Transverse colon (tissue), 4 donors: ENCODE results near the gene CCT6A. TPM values are rescaled to one million over a fixed set of nuclear protein-coding genes. Genes with fewer than 3 reads are reported as not detected.
"Not testable (repeated sequence)": the region's sequence is repeated elsewhere in the genome, so short reads cannot be mapped to it uniquely, and the experiment has no call there.

Experiments
- DNase-seq: peaks from one replicate; pipeline ENCODE4 v3.0.0-alpha.2; 2019
- H3K27ac ChIP-seq, 4 donors: fragments of 200-600 bp; sonication (generic); 2 replicates each; pipeline ENCODE4 v1.5.1; 2016 to 2018; ENCODE audit warnings: inconsistent platforms in 4 of 4
- H3K27me3 ChIP-seq: fragments of 200-600 bp; sonication (generic); 2 replicates; pipeline ENCODE4 v1.5.1; 2017; ENCODE audit warnings: inconsistent platforms
- H3K36me3 ChIP-seq, 4 donors: fragments of 200-600 bp; sonication (generic); 2 replicates each; pipeline ENCODE4 v1.5.1; 2017 to 2019; ENCODE audit warnings: inconsistent platforms in 4 of 4
- H3K4me1 ChIP-seq, 4 donors: fragments of 200-600 bp; sonication (generic); 2 replicates each; pipeline ENCODE4 v1.5.1; 2017 to 2020; ENCODE audit warnings: inconsistent platforms in 4 of 4
- H3K4me3 ChIP-seq, 4 donors: fragments of 200-600 bp; sonication (generic); 1 replicate in 1 of 4; 2 replicates in 3 of 4; pipeline versions ENCODE4 v1.5.1 to v1.6.1; 2017 to 2019; ENCODE audit warnings: inconsistent platforms in 4 of 4
- H3K9me3 ChIP-seq, 2 donors: fragments of 200-600 bp; sonication (generic); 2 replicates each; pipeline ENCODE4 v1.5.1; 2017 to 2019; ENCODE audit warnings: inconsistent platforms in 2 of 2
- EP300 ChIP-seq: sonication (generic); formaldehyde crosslinking; IDR thresholded peaks from one replicate; pipeline ENCODE4 v1.6.1; 2017; ENCODE audit warnings: antibody characterized with exemption, low read depth
- POLR2A ChIP-seq: fragments of 450-650 bp; IDR thresholded peaks from one replicate; pipeline ENCODE4 v1.6.1; 2016; ENCODE audit warnings: antibody characterized with exemption, mild to moderate bottlenecking, moderate library complexity
- POLR2AphosphoS5 ChIP-seq, 3 donors: sonication (generic); formaldehyde crosslinking; IDR thresholded peaks; one replicate each; pipeline ENCODE4 v1.6.1; 2016; ENCODE audit warnings: antibody characterized with exemption in 3 of 3
- WGBS, 2 donors: methylation state at CpG; one replicate each; pipeline ENCODE4 v1.1.5; 2018; ENCODE audit warnings: low coverage in 1 of 2; 5-methylcytosine and 5-hydroxymethylcytosine counted together
- in situ Hi-C, 4 donors: fragments of 200-750 bp; cut with MboI; loops; one replicate each; pipeline versions ENCODE4 v1.15.0 to v1.15.1; 2017; ENCODE audit warnings: low sequenced_read_pairs in 3 of 4, low pct_ligation_motif_present in 1 of 4, low pct_unique_long_range_greater_than_20kb in 1 of 4
- intact Hi-C: fragments of 100-400 bp; cut with DNase I; formaldehyde crosslinking; loops from one replicate; pipeline ENCODE4 v1.15.1; 2023; ENCODE audit warnings: low total_unique reads
- total RNA-seq, 4 donors: library from RNA; depleted of rRNA; stranded (reverse); fragments of >200 nt; gene quantifications; one replicate each; pipeline ENCODE4 v1.1.0, GENCODE V29; 2016
- TF ChIP-seq, protein P1 (sequence below), 5 experiments: fragments of 200-600 bp in 3 of 5; fragments of 450-650 bp in 2 of 5; sonication (generic) in 3 of 5; IDR thresholded peaks; 1 replicate in 2 of 5; 2 replicates in 3 of 5; pipeline ENCODE4 v1.5.1; 2016 to 2017; ENCODE audit warnings: antibody characterized with exemption in 5 of 5, inconsistent platforms in 3 of 5, mild to moderate bottlenecking in 2 of 5, moderate library complexity in 1 of 5

The CCT6A gene
- total RNA-seq, 4 donors from 2014 or later: 47.9 to 92.9 (median 70.9) TPM

DNA sequence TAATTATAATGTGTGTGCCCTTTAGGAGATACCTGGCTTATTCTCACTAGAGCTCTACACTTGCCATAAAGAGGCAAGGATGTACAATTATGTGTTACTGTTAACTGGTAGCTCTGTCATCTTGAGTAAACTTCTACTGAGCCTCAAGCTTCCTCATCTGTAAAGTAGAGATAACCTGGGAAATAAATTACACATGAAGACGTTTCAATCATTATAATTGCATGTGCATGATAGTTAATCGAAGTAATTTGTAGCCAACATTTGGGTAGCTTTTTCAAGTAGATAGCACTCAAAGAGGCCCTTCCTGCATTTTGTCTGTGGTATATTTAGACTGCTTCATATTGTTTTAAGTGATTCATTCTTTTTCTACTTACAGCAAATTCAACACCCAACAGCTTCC, 2.4 kb downstream of the CCT6A start:
- in situ Hi-C loops: no loop called here
- no peak for TF ChIP-seq EP300
- TF ChIP-seq, protein P1, sequence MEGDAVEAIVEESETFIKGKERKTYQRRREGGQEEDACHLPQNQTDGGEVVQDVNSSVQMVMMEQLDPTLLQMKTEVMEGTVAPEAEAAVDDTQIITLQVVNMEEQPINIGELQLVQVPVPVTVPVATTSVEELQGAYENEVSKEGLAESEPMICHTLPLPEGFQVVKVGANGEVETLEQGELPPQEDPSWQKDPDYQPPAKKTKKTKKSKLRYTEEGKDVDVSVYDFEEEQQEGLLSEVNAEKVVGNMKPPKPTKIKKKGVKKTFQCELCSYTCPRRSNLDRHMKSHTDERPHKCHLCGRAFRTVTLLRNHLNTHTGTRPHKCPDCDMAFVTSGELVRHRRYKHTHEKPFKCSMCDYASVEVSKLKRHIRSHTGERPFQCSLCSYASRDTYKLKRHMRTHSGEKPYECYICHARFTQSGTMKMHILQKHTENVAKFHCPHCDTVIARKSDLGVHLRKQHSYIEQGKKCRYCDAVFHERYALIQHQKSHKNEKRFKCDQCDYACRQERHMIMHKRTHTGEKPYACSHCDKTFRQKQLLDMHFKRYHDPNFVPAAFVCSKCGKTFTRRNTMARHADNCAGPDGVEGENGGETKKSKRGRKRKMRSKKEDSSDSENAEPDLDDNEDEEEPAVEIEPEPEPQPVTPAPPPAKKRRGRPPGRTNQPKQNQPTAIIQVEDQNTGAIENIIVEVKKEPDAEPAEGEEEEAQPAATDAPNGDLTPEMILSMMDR (IDR thresholded peaks at IDR 0.05): no peak
- no peak for TF ChIP-seq POLR2AphosphoS5 (IDR thresholded peaks at IDR 0.05)
- no peak for TF ChIP-seq POLR2A

DNA sequence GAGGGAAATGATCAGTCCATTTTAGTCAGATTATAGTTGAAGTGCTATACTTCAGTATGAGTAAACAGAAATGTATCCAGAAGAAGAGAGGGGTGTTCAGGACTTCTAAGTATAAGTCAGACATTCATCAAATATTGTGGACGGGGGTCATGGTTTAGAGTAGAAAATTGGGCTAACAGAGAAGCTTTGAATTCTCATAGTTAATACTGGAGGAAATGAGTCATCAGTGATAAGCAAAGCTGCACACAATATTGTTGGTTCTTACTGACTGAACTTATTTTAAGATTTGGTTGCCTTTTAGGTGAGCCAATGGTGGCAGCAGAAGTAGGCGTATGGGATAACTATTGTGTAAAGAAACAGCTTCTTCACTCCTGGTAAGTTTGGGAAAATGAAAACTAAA, 10.8 kb downstream of the CCT6A start:
- H3K27me3 ChIP-seq: no peaks in the 10 kb centered on the region
- peaks cover 0 to 42% (median 22%) of the 10 kb centered on the region in 4 donors for H3K36me3 ChIP-seq
- H3K9me3 ChIP-seq: no peaks in the 10 kb centered on the region
- peaks cover 4 to 16% (median 10%) of the 10 kb centered on the region in 4 donors for H3K4me1 ChIP-seq
- intact Hi-C loops: no loop called here
- 77 to 90% methylated on average over 2 of the region's 2 CpGs for WGBS, 2 donors
- peak overlapping the region in 1 of 4 donors; percentile 91 for H3K27ac ChIP-seq
- in situ Hi-C loops: no loop called here
- no peak for DNase-seq
- no peak for TF ChIP-seq POLR2AphosphoS5 (IDR thresholded peaks at IDR 0.05)
- TF ChIP-seq POLR2A: no peak
- TF ChIP-seq EP300: no peak
- TF ChIP-seq, protein P1 (IDR thresholded peaks at IDR 0.05): no peak
- H3K4me3 ChIP-seq: no peak overlapping the region

More for the DNA sequence above, 2.4 kb downstream of the CCT6A start:
- Histone ChIP-seq H3K27ac (no peak overlapping the region), H3K36me3 (peaks cover 0 to 45% (median 19%) of the 10 kb centered on the region in 4 donors), H3K27me3 (no peaks in the 10 kb centered on the region), H3K9me3 (no peaks in the 10 kb centered on the region), H3K4me1 (peaks cover 11 to 38% (median 23%) of the 10 kb centered on the region in 4 donors), H3K4me3 (no peak overlapping the region)
- 69 to 84% methylated on average over 2 of the region's 2 CpGs for WGBS, 2 donors
- DNase-seq: no peak
- intact Hi-C loops: no loop called here

DNA sequence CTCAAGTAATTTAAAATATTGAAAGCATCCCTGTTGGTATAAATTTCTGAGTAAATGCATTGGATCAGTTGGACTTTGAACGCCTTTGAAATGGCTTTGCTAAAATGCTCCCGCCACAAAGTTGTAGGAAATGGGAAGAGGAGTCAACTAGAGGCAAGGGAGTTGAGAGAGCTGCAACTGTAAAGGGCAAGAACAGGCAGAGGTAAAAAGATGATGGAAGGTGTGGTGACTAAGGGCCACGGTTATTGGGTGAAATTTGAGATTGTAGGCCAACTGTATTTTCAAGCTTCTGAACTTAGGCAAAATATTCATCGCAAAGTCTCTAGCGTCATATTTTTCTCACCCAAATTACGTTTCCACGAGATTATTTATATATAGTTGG, 11.9 kb downstream of the CCT6A start:
- peak overlapping the region in 3 of 4 donors; percentile 58 to 72 (median 68) for H3K4me3 ChIP-seq
- WGBS, 2 donors: 60 to 67% methylated on average over 7 of the region's 7 CpGs
- H3K36me3 ChIP-seq: peaks cover 0 to 32% (median 16%) of the 10 kb centered on the region in 4 donors
- DNase-seq: no peak
- peaks cover 4 to 16% (median 10%) of the 10 kb centered on the region in 4 donors for H3K4me1 ChIP-seq
- no peaks in the 10 kb centered on the region for H3K27me3 ChIP-seq
- intact Hi-C loops: no loop called here
- TF ChIP-seq POLR2A (no peak), POLR2AphosphoS5 (IDR thresholded peaks at IDR 0.05) (no peak), EP300 (no peak)
- TF ChIP-seq, protein P1 (IDR thresholded peaks at IDR 0.05): no peak
- in situ Hi-C loops: no loop called here
- H3K27ac ChIP-seq: peak overlapping the region; percentile 90 to 94 (median 92)
- H3K9me3 ChIP-seq: no peaks in the 10 kb centered on the region

DNA sequence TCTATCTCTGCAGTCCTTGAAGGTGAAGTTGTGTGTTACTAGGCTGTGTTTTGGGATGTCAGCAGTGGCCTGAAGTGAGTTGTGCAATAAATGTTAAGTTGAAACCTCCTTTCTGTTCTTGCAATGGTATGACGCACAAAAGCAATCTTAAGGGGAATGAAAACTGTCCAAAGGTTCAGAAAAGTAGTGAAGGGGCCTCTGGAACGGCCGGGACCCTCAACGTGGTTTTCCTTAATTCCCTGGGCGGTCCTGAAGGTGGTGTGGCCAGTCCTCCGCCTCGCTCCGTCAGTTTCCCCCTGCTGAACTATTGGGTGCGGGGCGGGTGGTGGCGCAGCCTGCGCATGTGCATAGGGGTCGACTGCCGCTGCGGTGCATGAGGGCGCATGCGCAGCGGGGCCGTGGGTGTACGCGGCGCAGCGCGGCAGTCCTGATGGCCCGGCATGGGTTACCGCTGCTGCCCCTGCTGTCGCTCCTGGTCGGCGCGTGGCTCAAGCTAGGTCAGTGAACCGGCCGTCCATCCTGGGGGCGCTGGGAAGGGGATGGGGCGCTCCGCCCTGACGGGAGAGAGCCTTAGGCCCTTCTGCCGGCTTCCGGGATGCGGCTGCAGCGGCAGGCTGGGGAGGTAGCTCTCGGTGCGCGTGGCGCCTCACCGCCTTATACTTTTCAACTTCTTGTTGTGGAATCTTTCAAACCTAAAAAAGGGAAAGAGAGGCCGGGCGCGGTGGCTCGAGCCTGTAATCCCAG, 12.5 kb downstream of the CCT6A start, which contains the start of gene SUMF2:
TSS of gene SUMF2 (plus strand) at position 405 of the 744 bp plus-strand sequence. CDS start at position 431, 26 bp downstream.
- in situ Hi-C loops (no loop called here), intact Hi-C loops (no loop called here)
- Histone ChIP-seq H3K9me3 (no peaks in the 10 kb centered on the region), H3K36me3 (peaks cover 0 to 32% (median 16%) of the 10 kb centered on the region in 4 donors), H3K4me3 (peak within 1 kb of the TSS; percentile 58 to 72 (median 70)), H3K27me3 (no peaks in the 10 kb centered on the region), H3K27ac (peak within 1 kb of the TSS; percentile 90 to 94 (median 92)), H3K4me1 (peaks cover 4 to 16% (median 10%) of the 10 kb centered on the region in 4 donors)
- TF ChIP-seq POLR2AphosphoS5 (IDR thresholded peaks at IDR 0.05) (peak; percentile 95 to 97 (median 96)), EP300 (no peak), POLR2A (peak; percentile 91)
- TF ChIP-seq, protein P1 (IDR thresholded peaks at IDR 0.05): peak in 1 of 5 experiments; percentile 29
- DNase-seq: peak; percentile 93
- 1 to 17% methylated on average over 1 to 30 of the region's 49 CpGs for WGBS, 2 donors

DNA sequence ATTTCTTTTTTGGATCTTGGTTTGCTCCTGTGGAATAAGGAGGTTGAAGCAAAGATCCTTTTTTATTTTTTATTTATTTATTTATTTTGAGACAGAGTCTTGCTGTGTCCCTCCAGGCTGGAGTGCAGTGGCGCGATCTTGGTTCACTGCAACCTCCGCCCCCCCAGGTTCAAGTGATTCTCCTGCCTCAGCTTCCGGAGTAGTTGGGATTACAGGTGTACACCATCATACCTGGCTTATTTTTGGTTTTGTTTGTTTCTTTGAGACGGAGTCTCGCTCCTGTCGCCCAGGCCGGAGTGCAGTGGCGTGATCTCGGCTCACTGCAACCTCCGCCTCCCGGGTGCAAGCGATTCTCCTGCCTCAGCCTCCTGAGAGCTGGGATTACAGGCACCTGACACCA, 14.8 kb downstream of the CCT6A start:
- in situ Hi-C loops, DNase-seq, H3K9me3 ChIP-seq, H3K27ac ChIP-seq, intact Hi-C loops, H3K27me3 ChIP-seq, H3K4me3 ChIP-seq: not testable (repeated sequence)
- peaks cover 4 to 16% (median 10%) of the 10 kb centered on the region in 4 donors for H3K4me1 ChIP-seq
- H3K36me3 ChIP-seq: peaks cover 0 to 31% (median 11%) of the 10 kb centered on the region in 4 donors
- WGBS, 2 donors: 96 to 100% methylated on average over 5 to 13 of the region's 13 CpGs
